CD4-positive, alpha-beta T cell (primary cell): ENCODE measurements around the gene CEP19. TPM values are rescaled to one million over a fixed set of nuclear protein-coding genes. Genes with fewer than 3 reads are reported as not detected.
"Not testable (repeated sequence)": the region's sequence is repeated elsewhere in the genome, so short reads cannot be mapped to it uniquely, and the experiment has no call there.

Experiments
- ATAC-seq: fragments of 200-7000 bp; cut with Tn5 transposase; one replicate; pipeline ENCODE4 v1.10.0; 2022; ENCODE audit warnings: mild to moderate bottlenecking; ENCODE audit not compliant: poor library complexity
- CTCF ChIA-PET: fragments of 350-600 bp; sonication (Branson Sonifier 250); formaldehyde crosslinking; loops from one replicate; lab custom pipeline; 2021; ENCODE audit warnings: antibody characterized with exemption, inconsistent platforms; lab: Charles Lee
- POLR2A ChIA-PET: fragments of 350-600 bp; sonication (Branson Sonifier 250); formaldehyde crosslinking; loops from one replicate; lab custom pipeline; 2021; ENCODE audit warnings: antibody characterized with exemption, inconsistent platforms; lab: Charles Lee
- DNase-seq, 14 experiments: peaks; one replicate each; pipeline ENCODE4 v3.0.0-alpha.2; 2013 to 2020; ENCODE audit warnings: mixed read lengths in 2 of 14
- H3K27ac ChIP-seq, 2 donors: one replicate each; pipeline versions ENCODE4 v1.5.1 to v1.7.0; 2013; ENCODE audit warnings: low read length in 2 of 2, low read depth in 1 of 2, mild to moderate bottlenecking in 1 of 2
- H3K27me3 ChIP-seq, 2 experiments: 1 replicate in 1 of 2; 2 replicates in 1 of 2; pipeline versions ENCODE4 v1.6.1 to v1.7.0; 2013; ENCODE audit warnings: low read length in 2 of 2, control low read depth in 1 of 2, mild to moderate bottlenecking in 1 of 2, moderate library complexity in 1 of 2; ENCODE audit not compliant: insufficient read depth in 2 of 2, control insufficient read depth in 1 of 2
- H3K36me3 ChIP-seq: one replicate; pipeline ENCODE4 v1.6.1; 2013; ENCODE audit warnings: low read length, control low read depth; ENCODE audit not compliant: insufficient read depth
- H3K4me1 ChIP-seq: one replicate; pipeline ENCODE4 v1.6.1; 2013; ENCODE audit warnings: low read length, control low read depth; ENCODE audit not compliant: insufficient read depth
- H3K4me3 ChIP-seq: one replicate; pipeline ENCODE4 v1.5.1; 2013; ENCODE audit warnings: mild to moderate bottlenecking, low read length, moderate library complexity
- H3K9me3 ChIP-seq, 2 experiments: 1 replicate in 1 of 2; 2 replicates in 1 of 2; pipeline versions ENCODE4 v1.6.1 to v1.7.0; 2013; ENCODE audit warnings: low read length in 2 of 2, mild to moderate bottlenecking in 2 of 2, control low read depth in 1 of 2, moderate library complexity in 1 of 2; ENCODE audit not compliant: control insufficient read depth in 1 of 2, insufficient read depth in 1 of 2
- H3K27ac Mint-ChIP-seq: one replicate; pipeline ENCODE4 v1.8.0; 2020; ENCODE audit warnings: mixed read lengths
- H3K27me3 Mint-ChIP-seq: one replicate; pipeline ENCODE4 v1.8.0; 2021; ENCODE audit warnings: mixed read lengths
- H3K36me3 Mint-ChIP-seq: one replicate; pipeline ENCODE4 v1.8.0; 2021; ENCODE audit warnings: low read depth, mixed read lengths
- H3K4me1 Mint-ChIP-seq: one replicate; pipeline ENCODE4 v1.8.0; 2021; ENCODE audit warnings: low read depth, mixed read lengths
- H3K4me3 Mint-ChIP-seq: one replicate; pipeline ENCODE4 v1.8.0; 2020; ENCODE audit warnings: mild to moderate bottlenecking, mixed read lengths
- H3K9me3 Mint-ChIP-seq: one replicate; pipeline ENCODE4 v1.8.0; 2020; ENCODE audit warnings: mixed read lengths
- CTCF ChIP-seq: fragments of 200-600 bp; IDR thresholded peaks from one replicate; pipeline ENCODE4 v1.8.0; 2022; ENCODE audit warnings: antibody characterized with exemption, mild to moderate bottlenecking
- intact Hi-C, 2 experiments: fragments of 100-400 bp; cut with DNase I in 1 of 2; cut with micrococcal nuclease in 1 of 2; formaldehyde crosslinking; loops; one replicate each; pipeline versions ENCODE4 v1.15.1 to v1.9.0; 2023 to 2025; cut with DNase I, micrococcal nuclease
- total RNA-seq, 174 experiments: library from RNA in 2 of 174; stranded (reverse) in 2 of 174; gene quantifications; one replicate each; pipeline ENCODE4 v1.2.3 and lab custom pipeline; 2021 to 2026

The CEP19 gene
- total RNA-seq, 2 experiments from 2014 or later = 0.36 to 0.64 TPM

GRCh38 chr3:196735751-196736150 lies 23.7 kb upstream of the CEP19 start:
- no peaks in the 10 kb centered on the region for H3K27me3 ChIP-seq
- H3K4me1 ChIP-seq = peaks cover 5% of the 10 kb centered on the region
- Mint-ChIP-seq H3K36me3 (peaks cover 19% of the 10 kb centered on the region), H3K4me3 (no peak overlapping the region), H3K27me3 (no peaks in the 10 kb centered on the region), H3K4me1 (peaks cover 8% of the 10 kb centered on the region), H3K27ac (no peak overlapping the region), H3K9me3 (no peaks in the 10 kb centered on the region)
- ChIA-PET CTCF (interaction anchor here (0.7 kb wide), 1 partner anchor 10 kb away, joined by 3 read pairs; no protein-coding TSS in a partner anchor), POLR2A (no interaction called here)
- TF ChIP-seq CTCF = no peak
- H3K36me3 ChIP-seq = peaks cover 4% of the 10 kb centered on the region
- intact Hi-C loops = loop anchor here in 1 of 2 experiments (5.0 kb wide), 1 partner anchor 653 kb away; the partner anchor contains the start of gene TFRC
- no peak for DNase-seq
- H3K9me3 ChIP-seq = no peaks in the 10 kb centered on the region
- H3K4me3 ChIP-seq = no peak overlapping the region
- no peak for ATAC-seq
- no peak overlapping the region for H3K27ac ChIP-seq

GRCh38 chr3:196726788-196727675 lies 15.0 kb upstream of the CEP19 start:
- peaks cover 21% of the 10 kb centered on the region for H3K4me1 Mint-ChIP-seq
- Histone ChIP-seq H3K9me3 (no peaks in the 10 kb centered on the region), H3K27me3 (no peaks in the 10 kb centered on the region), H3K27ac (no peak overlapping the region), H3K36me3 (peaks cover 27% of the 10 kb centered on the region), H3K4me3 (no peak overlapping the region), H3K4me1 (peaks cover 3% of the 10 kb centered on the region)
- H3K4me3 Mint-ChIP-seq = no peak overlapping the region
- DNase-seq (peak in 3 of 14 experiments; percentile 26 to 48 (median 40)), ATAC-seq (peak; percentile 46)
- H3K9me3 Mint-ChIP-seq = no peaks in the 10 kb centered on the region
- H3K27me3 Mint-ChIP-seq = no peaks in the 10 kb centered on the region
- no peak overlapping the region for H3K27ac Mint-ChIP-seq
- no peak for TF ChIP-seq CTCF
- ChIA-PET POLR2A (interaction anchor here (1.1 kb wide), 1 partner anchor 15 kb away, joined by 3 read pairs; the partner anchor contains the start of genes CEP19 and PIGX), CTCF (interaction anchor here (1.8 kb wide), 1 partner anchor 117 kb away, joined by 6 read pairs; no protein-coding TSS in a partner anchor)
- intact Hi-C loops = no loop called here
- peaks cover 42% of the 10 kb centered on the region for H3K36me3 Mint-ChIP-seq

GRCh38 chr3:196721097-196721496 lies 9.0 kb upstream of the CEP19 start:
- Histone ChIP-seq H3K4me1 (no peaks in the 10 kb centered on the region), H3K27me3 (no peaks in the 10 kb centered on the region), H3K27ac (no peak overlapping the region), H3K4me3 (no peak overlapping the region), H3K36me3 (peaks cover 17% of the 10 kb centered on the region), H3K9me3 (no peaks in the 10 kb centered on the region)
- TF ChIP-seq CTCF = no peak
- POLR2A ChIA-PET = no interaction called here
- H3K36me3 Mint-ChIP-seq = peaks cover 46% of the 10 kb centered on the region
- no peak overlapping the region for H3K4me3 Mint-ChIP-seq
- intact Hi-C loops = no loop called here
- no peaks in the 10 kb centered on the region for H3K27me3 Mint-ChIP-seq
- DNase-seq (no peak), ATAC-seq (no peak)
- H3K9me3 Mint-ChIP-seq = no peaks in the 10 kb centered on the region
- H3K4me1 Mint-ChIP-seq = peaks cover 6% of the 10 kb centered on the region
- CTCF ChIA-PET = interaction anchor here (1.4 kb wide), 1 partner anchor 27 kb away, joined by 3 read pairs; no protein-coding TSS in a partner anchor
- no peak overlapping the region for H3K27ac Mint-ChIP-seq

GRCh38 chr3:196717162-196717561 lies 5.1 kb upstream of the CEP19 start:
- H3K4me3 Mint-ChIP-seq, ATAC-seq, H3K27ac ChIP-seq, DNase-seq, H3K36me3 ChIP-seq, CTCF ChIA-PET, POLR2A ChIA-PET, H3K27me3 ChIP-seq, H3K4me3 ChIP-seq, H3K27me3 Mint-ChIP-seq, H3K9me3 Mint-ChIP-seq, H3K9me3 ChIP-seq: not testable (repeated sequence)
- peak overlapping the region; percentile 12 for H3K27ac Mint-ChIP-seq
- intact Hi-C loops = loop anchor here (10.0 kb wide), 2 partner anchors 68 to 282 kb away; partner anchors contain the start of gene UBXN7 (in 1 of the 2)
- peaks cover 27% of the 10 kb centered on the region for H3K36me3 Mint-ChIP-seq
- peaks cover 16% of the 10 kb centered on the region for H3K4me1 ChIP-seq
- peaks cover 20% of the 10 kb centered on the region for H3K4me1 Mint-ChIP-seq
